Measurements from ENCODE around the gene CYP19A1.

The CYP19A1 gene

GRCh38 chr15:51335087-51335486, 3.3 kb downstream of the CYP19A1 start:
- H3K27me3 ChIP-seq (ENCODE audit: insufficient read depth, poor library complexity, severe bottlenecking): no peaks in the 10 kb centered on the region
- TF ChIP-seq, protein P1, sequence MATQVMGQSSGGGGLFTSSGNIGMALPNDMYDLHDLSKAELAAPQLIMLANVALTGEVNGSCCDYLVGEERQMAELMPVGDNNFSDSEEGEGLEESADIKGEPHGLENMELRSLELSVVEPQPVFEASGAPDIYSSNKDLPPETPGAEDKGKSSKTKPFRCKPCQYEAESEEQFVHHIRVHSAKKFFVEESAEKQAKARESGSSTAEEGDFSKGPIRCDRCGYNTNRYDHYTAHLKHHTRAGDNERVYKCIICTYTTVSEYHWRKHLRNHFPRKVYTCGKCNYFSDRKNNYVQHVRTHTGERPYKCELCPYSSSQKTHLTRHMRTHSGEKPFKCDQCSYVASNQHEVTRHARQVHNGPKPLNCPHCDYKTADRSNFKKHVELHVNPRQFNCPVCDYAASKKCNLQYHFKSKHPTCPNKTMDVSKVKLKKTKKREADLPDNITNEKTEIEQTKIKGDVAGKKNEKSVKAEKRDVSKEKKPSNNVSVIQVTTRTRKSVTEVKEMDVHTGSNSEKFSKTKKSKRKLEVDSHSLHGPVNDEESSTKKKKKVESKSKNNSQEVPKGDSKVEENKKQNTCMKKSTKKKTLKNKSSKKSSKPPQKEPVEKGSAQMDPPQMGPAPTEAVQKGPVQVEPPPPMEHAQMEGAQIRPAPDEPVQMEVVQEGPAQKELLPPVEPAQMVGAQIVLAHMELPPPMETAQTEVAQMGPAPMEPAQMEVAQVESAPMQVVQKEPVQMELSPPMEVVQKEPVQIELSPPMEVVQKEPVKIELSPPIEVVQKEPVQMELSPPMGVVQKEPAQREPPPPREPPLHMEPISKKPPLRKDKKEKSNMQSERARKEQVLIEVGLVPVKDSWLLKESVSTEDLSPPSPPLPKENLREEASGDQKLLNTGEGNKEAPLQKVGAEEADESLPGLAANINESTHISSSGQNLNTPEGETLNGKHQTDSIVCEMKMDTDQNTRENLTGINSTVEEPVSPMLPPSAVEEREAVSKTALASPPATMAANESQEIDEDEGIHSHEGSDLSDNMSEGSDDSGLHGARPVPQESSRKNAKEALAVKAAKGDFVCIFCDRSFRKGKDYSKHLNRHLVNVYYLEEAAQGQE (IDR thresholded peaks at IDR 0.05; ENCODE audit: insufficient replicate concordance, low read depth): no peak
- no peak for TF ChIP-seq SPI1 (IDR thresholded peaks at IDR 0.05; ENCODE audit: borderline replicate concordance, low read depth)
- TF ChIP-seq GABPA (IDR thresholded peaks at IDR 0.05; ENCODE audit: low read depth): no peak
- TF ChIP-seq, protein P2, sequence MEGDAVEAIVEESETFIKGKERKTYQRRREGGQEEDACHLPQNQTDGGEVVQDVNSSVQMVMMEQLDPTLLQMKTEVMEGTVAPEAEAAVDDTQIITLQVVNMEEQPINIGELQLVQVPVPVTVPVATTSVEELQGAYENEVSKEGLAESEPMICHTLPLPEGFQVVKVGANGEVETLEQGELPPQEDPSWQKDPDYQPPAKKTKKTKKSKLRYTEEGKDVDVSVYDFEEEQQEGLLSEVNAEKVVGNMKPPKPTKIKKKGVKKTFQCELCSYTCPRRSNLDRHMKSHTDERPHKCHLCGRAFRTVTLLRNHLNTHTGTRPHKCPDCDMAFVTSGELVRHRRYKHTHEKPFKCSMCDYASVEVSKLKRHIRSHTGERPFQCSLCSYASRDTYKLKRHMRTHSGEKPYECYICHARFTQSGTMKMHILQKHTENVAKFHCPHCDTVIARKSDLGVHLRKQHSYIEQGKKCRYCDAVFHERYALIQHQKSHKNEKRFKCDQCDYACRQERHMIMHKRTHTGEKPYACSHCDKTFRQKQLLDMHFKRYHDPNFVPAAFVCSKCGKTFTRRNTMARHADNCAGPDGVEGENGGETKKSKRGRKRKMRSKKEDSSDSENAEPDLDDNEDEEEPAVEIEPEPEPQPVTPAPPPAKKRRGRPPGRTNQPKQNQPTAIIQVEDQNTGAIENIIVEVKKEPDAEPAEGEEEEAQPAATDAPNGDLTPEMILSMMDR (IDR thresholded peaks at IDR 0.05; ENCODE audit: insufficient read depth, low read length): no peak
- no peak for TF ChIP-seq POLR2AphosphoS5 (IDR thresholded peaks at IDR 0.05; ENCODE audit: low read depth)
- no peak overlapping the region for H3K4me3 ChIP-seq (replicated peaks; ENCODE audit: insufficient read depth, low read length)
- H3K27ac ChIP-seq (replicated peaks): 0 out of 2 replicates have a peak overlapping the region, but pooled peaks have one; percentile 24
- no peak for DNase-seq (ENCODE audit: low read depth in 1 of 2, low spot score in 1 of 2)

DNA sequence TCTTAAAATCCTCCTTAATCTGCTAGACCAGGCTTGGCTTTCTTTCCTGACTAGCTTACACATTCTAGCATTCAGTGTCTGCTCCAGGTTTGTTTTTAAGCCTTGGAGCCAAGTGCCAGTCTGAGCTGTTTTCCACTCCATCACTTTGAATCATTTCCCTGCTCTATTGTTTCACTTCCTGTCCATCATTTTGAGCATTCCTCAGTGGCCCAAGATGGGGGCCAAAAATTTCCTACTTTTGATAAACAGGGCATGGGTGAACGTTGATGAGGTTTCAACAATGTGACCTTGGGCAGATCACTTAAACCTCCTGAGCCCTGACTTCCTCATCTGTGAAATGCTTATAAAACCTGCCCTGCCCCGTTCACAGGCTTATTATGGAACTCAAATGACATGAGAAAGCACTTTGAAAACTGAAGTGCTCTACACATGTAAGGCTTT, 4.4 kb downstream of the CYP19A1 start:
- TF ChIP-seq SPI1 (IDR thresholded peaks at IDR 0.05; ENCODE audit: borderline replicate concordance, low read depth): peak; percentile 91
- 0 out of 2 replicates have a peak, but pooled peaks have one; percentile 25 for TF ChIP-seq GABPA (IDR thresholded peaks at IDR 0.05; ENCODE audit: low read depth)
- TF ChIP-seq, protein P2 (IDR thresholded peaks at IDR 0.05; ENCODE audit: insufficient read depth, low read length): no peak
- Histone ChIP-seq H3K27me3 (ENCODE audit: insufficient read depth, poor library complexity, severe bottlenecking) (no peaks in the 10 kb centered on the region), H3K27ac (replicated peaks) (peak overlapping the region; percentile 57), H3K4me3 (replicated peaks; ENCODE audit: insufficient read depth, low read length) (no peak overlapping the region)
- peak in 1 of 2 experiments; percentile 61 for DNase-seq (ENCODE audit: low read depth in 1 of 2, low spot score in 1 of 2)

GRCh38 chr15:51333571-51333970, 4.8 kb downstream of the CYP19A1 start:
- peak overlapping the region; percentile 57 for H3K27ac ChIP-seq (replicated peaks)
- DNase-seq (ENCODE audit: low read depth in 1 of 2, low spot score in 1 of 2): no peak
- TF ChIP-seq, protein P2 (IDR thresholded peaks at IDR 0.05; ENCODE audit: insufficient read depth, low read length): no peak
- TF ChIP-seq GABPA (IDR thresholded peaks at IDR 0.05; ENCODE audit: low read depth) (no peak), SPI1 (IDR thresholded peaks at IDR 0.05; ENCODE audit: borderline replicate concordance, low read depth) (no peak)
- no peak overlapping the region for H3K4me3 ChIP-seq (replicated peaks; ENCODE audit: insufficient read depth, low read length)
- no peaks in the 10 kb centered on the region for H3K27me3 ChIP-seq (ENCODE audit: insufficient read depth, poor library complexity, severe bottlenecking)

DNA sequence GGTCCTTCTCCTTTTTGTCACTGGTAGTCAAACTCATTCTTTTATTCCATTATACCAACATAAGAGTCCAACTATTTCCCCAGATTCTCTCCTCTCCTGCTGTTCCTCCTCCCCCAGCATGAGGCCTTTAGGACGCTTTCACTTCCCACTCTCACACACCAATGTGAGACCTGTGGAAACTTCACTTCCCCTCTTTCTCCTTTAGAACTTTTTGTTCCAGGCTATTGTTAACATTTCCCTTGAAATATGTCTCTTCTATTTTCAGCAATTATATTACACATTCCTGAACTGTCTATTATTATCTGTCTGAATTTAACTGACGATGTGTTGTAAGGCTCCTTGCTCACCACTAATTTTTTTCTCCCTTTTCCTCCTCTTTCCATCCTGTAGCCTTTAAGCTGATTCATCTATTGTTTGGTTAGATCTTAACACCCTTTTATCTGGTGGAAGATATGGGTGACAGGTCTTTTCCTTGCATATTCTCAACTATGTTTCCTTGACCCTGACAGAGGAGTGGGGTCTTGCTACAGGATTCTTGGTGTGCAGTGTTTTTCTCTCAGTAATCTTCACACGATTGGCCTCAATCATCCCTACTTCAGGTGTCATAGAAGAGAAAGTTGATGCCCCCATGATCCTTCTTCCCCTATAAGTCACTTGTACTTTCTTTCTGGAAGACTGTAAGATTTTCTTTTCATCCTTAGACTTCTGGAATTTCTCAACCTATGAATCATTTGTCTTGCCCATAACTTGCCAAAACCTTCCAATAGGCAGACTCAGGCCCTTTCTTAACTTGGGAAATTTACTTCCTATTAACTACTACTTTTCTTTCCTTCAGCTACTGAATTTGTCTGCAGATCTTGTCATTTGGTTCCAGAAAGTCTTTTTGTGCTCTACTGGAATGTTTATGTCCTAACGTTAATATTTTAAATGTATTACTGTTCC, 5.9 kb downstream of the CYP19A1 start:
- peak; percentile 36 to 80 for DNase-seq (ENCODE audit: low read depth in 1 of 2, low spot score in 1 of 2)
- no peak for TF ChIP-seq POLR2AphosphoS5 (IDR thresholded peaks at IDR 0.05; ENCODE audit: low read depth)
- peak; percentile 86 for TF ChIP-seq SPI1 (IDR thresholded peaks at IDR 0.05; ENCODE audit: borderline replicate concordance, low read depth)
- Histone ChIP-seq H3K4me3 (replicated peaks; ENCODE audit: insufficient read depth, low read length) (no peak overlapping the region), H3K27ac (replicated peaks) (peak overlapping the region; percentile 1; the same call in 1 of the 2 replicates), H3K27me3 (ENCODE audit: insufficient read depth, poor library complexity, severe bottlenecking) (no peaks in the 10 kb centered on the region)

DNA sequence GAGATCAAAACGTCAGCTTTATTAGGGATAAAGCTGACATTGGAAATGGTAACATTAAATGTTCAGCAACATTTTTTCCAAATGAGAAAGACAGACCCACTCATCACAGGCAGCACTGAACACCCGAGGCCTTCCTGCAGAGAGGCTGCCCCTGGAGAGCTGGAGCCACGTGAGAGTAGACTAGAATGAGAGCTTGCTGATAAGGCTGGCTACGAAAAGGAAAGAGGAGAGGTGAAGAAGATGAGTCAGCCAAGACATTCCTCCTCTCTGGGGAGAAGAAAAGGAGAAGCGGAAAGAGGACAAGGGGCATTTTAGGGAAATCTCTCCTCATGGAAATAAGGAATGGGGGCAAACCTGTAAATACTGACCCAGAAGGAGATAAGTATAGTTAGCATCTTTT, 7.3 kb downstream of the CYP19A1 start:
- no peak overlapping the region for H3K27ac ChIP-seq (replicated peaks)
- no peaks in the 10 kb centered on the region for H3K27me3 ChIP-seq (ENCODE audit: insufficient read depth, poor library complexity, severe bottlenecking)
- no peak for TF ChIP-seq GABPA (IDR thresholded peaks at IDR 0.05; ENCODE audit: low read depth)
- no peak for TF ChIP-seq POLR2AphosphoS5 (IDR thresholded peaks at IDR 0.05; ENCODE audit: low read depth)
- TF ChIP-seq, protein P2 (IDR thresholded peaks at IDR 0.05; ENCODE audit: insufficient read depth, low read length): no peak
- TF ChIP-seq, protein P1 (IDR thresholded peaks at IDR 0.05; ENCODE audit: insufficient replicate concordance, low read depth): no peak
- TF ChIP-seq SPI1 (IDR thresholded peaks at IDR 0.05; ENCODE audit: borderline replicate concordance, low read depth): no peak
- H3K4me3 ChIP-seq (replicated peaks; ENCODE audit: insufficient read depth, low read length): no peak overlapping the region
- no peak for DNase-seq (ENCODE audit: low read depth in 1 of 2, low spot score in 1 of 2)

Data from HL-60 (cell line).